22Rv1 (cell line): ENCODE measurements around the gene OXGR1.
A peak's percentile ranks its signal among the peaks of the same experiment; 100 is the strongest.

ENCODE experiments used
- CTCF ChIP-seq: fragments of 450-650 bp; IDR thresholded peaks from 2 replicates; pipeline ENCODE4 v1.5.1; 2017; ENCODE audit warnings: mild to moderate bottlenecking
- ZFX ChIP-seq: fragments of 450-650 bp; IDR thresholded peaks from 2 replicates; pipeline ENCODE4 v1.6.1; 2017; ENCODE audit warnings: antibody characterized with exemption, borderline replicate concordance

- peak; percentile 34 for TF ChIP-seq CTCF
- no peak for TF ChIP-seq ZFX
Observed at GRCh38 chr13:96967248-96967745, 27.0 kb downstream of the OXGR1 start.
